Coronary artery (tissue), 2 donors: ENCODE measurements around the gene POTEC.
"Not testable (repeated sequence)": the region's sequence is repeated elsewhere in the genome, so short reads cannot be mapped to it uniquely, and the experiment has no call there.

ENCODE experiments used
- DNase-seq: peaks from one replicate; pipeline ENCODE4 v3.0.0-alpha.2; 2017; ENCODE audit warnings: low spot score
- H3K27ac ChIP-seq, 2 donors: fragments of 200-600 bp; sonication (generic); one replicate each; pipeline ENCODE4 v1.5.1; 2016 to 2019
- H3K4me3 ChIP-seq: fragments of 200-600 bp; sonication (generic); 2 replicates; pipeline ENCODE4 v1.5.1; 2016; ENCODE audit warnings: mild to moderate bottlenecking, moderate library complexity

POTEC gene

DNA sequence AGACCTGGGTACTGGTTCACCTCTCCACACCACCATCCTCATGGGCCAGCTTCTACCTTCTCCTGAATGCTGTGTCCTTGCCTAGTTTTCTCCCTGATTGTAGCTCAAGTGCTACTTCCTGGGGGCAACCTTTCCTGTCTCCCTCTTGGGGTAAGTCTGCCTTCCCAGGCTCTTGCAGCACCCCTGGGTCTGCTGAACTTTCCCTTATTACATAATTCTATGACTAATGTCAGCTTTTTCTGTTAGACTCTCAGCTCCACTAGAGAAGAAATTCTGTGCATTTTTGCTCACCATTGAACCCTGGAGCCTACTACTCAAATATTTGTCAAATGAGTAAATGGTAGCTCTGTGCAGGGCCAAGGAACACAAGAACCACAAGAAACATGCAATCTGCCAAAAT is 73.4 kb downstream of the POTEC start:
- not testable (repeated sequence) for DNase-seq, H3K4me3 ChIP-seq, H3K27ac ChIP-seq

DNA sequence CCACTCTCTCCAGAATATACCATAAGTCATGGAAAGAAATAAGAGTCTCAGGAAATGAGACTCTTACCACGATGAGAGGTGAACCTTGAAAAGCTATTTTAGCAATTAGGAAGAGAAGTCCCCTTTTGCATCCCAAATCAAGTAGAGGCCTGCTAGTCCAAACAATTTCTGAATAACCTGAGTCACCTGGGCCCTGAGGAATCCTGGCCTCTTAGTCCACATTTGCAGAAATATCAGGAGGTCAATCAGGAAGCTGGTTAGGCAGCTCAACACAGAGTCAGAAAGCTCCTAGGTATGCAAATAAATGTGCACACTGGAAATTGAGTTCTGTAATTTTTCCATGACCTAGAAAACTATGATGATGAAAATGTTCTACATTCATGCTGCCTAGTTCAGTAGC is 77.4 kb downstream of the POTEC start:
- not testable (repeated sequence) for H3K27ac ChIP-seq, H3K4me3 ChIP-seq, DNase-seq
